GM21367 (cell line): ENCODE results near the gene TOGARAM1.

Experiments
- ATAC-seq: cut with Tn5 transposase; IDR thresholded peaks from one replicate; pipeline ENCODE4 v1.9.1; 2021; ENCODE audit not compliant: unreplicated experiment

Gene TOGARAM1

DNA sequence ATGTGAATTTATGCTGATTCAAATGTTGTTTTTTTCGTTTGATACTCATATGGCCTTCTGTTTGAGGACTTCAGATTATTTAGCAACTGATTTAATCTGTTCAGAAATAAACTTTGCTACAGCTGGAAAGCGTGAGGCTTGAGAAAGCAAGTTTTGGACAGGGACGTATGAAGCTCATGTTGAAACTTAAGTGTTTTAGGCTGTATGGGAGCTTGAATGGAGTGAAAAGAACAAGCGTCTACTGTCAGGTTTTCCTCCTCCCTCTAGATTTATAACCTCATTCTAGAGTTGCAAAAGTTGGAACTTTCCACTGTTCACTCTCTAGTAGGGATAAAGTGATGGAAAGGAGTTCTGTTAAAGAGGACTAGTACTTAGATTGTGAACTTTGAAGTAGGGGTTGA, 123.0 kb downstream of the TOGARAM1 start:
- no peak for ATAC-seq

DNA sequence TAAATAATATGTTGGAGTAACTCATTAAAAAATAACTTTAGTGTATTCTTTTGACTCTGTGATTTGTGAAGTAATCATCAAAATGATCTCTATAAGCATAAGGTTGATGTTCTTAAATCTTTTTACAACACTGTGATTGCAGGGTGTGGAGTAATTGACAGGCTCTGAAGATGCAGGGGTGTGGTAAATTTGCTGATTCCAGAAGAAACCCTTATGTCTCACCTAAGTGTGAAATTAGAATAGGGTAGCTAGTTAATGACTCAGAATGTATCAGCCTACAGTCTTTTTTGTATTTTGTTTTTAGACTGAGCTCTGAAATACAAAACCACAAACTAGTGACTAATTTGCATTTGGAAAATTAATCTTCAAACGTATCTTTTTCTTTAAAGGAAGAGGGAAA, 127.8 kb downstream of the TOGARAM1 start:
- ATAC-seq: peak; percentile 65

DNA sequence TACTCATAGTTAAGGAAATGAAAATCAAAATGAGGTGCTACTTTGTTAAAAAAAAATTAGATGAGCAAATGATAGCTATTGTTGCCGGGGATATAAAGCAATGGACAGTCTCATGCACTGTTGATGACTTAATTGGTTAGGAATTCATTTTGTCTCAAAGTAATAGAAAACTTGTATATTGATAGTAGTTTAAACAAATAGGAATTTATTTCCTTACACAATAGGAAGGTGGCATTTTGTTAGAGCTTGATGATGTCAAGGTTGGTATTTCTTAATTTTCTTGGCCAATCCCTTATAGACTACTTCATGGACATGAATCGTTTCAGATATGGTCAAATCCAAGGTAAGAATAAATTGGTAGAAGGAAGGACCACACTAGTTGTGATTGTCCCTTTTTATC, 129.7 kb downstream of the TOGARAM1 start:
- no peak for ATAC-seq

DNA sequence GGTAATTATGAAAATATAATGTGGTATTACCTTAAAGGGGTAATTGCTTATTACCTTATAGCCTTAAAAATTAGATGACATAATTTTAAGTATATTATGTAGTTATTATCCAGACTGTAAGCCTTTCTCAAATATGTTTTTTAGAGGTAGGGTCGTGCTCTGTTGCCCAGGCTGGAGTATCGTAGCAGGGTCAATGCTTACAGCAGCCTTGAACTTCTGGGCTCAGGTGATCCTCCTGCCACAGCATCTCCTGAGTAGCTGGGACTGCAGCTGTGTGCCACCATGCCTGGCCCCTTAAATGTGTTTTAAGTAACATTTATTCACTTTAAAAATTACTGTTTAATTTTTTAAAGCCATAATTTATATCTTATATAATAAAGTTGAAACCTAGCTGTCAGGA, 132.3 kb downstream of the TOGARAM1 start:
- no peak for ATAC-seq

DNA sequence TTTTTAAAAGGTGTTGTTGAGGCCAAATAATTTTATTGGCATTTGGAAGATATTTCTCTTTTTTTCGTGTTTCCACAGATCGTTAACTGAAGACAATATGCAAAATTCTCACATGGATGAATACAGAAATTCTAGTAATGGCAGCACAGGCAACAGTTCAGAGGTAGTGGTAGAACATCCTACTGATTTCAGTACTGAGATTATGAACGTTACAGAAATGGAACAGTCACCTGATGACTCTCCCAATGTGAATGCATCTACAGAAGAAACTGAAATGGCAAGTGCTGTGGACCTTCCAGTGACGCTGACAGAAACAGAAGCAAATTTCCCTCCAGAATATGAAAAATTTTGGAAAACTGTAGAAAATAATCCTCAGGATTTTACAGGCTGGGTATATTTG, 133.2 kb downstream of the TOGARAM1 start:
- ATAC-seq: no peak

DNA sequence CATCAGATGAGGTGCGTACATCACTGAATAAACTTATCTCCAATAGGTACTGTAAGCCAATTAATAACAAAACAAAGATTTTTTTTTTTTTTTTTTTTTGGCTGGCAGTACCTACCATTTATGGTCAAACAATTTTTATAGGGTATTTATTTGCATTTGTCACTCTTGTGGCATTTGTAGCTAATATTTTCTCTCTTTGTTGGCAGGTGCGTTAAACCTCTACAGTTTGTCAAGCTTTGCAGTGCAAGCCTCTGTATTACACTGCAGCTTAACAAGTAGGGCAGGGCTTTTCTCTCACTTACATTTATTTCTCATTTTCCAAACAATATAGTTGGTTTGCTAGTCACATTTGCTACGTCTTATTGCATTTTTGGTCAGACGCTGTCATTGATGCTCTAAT, 134.2 kb downstream of the TOGARAM1 start:
- no peak for ATAC-seq

DNA sequence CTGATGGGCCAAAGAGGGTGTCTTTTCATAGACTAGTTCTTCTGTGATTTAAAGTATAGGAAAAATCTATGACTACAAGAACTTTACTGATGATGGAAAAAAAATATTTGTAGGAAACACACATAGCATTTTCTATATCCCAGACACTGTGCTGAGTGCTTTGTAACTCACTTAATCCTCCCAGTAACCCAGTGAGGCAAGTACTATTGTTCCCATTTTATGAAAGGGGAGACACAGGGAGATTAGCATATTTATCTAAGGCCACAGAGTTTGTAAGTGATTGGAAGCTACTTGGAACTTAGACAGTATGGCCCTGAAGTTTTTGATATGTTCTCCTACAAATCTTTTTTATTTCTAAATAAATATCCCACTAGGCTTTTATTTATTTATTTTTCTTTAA, 141.8 kb downstream of the TOGARAM1 start:
- ATAC-seq: no peak

DNA sequence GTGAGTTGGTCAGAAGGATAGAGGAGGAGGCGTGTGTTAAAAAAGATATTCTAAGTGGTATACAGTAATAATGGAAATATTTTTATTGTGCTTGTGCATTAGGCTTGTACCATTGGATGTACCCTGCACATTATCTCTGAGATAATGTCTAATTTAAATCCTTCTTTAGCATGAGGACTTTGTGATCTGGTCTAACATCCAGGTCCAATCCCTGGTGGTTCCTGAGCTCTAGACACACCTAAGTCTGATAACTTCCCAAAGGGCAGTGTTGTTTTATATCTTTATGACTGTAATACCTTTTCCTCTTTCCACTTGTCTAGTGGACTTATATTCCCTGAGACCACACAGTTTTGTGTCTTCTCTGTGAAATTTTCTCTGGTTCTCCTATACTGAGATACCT, 142.6 kb downstream of the TOGARAM1 start:
- no peak for ATAC-seq

DNA sequence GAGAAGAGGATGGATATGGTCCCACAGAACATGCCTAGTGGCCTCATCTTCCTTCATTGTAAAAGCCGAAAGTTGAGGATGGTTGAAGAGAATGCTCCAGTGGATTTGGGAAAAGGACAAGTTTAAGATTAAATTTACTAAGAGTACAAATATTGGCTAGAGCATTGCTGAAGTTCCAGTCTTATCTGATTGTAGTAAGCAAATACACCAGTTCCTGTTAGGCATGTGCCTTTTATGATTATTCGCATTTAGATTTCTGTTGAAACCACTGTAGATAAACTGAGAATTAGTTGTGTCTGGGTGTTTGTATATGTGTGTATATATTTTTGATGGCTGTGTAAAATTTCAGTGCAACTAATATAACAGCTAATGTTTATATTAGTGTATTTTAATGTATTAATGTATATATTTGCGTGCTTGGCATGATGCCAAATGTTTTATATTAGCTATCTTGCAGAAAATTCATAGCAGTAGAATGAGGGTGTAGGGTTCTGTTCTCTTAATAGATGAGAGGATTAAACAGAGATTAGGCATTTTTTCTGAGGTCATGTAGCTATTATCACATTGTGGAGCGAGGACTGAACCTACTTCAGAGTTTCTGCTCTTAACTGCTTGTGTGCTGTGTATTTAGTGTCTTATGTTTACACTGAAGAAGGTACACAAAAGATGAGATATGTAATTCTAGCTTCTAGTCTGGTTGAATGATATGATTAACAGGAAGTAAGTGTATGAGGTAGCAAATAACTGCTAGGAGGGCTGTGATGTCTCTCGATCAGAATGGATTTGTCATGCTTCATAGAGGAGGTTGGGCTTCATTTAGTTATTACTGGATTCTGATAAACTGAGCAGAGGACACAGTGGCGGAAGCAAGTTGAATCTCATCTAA, 151.1 kb downstream of the TOGARAM1 start:
- ATAC-seq: no peak

DNA sequence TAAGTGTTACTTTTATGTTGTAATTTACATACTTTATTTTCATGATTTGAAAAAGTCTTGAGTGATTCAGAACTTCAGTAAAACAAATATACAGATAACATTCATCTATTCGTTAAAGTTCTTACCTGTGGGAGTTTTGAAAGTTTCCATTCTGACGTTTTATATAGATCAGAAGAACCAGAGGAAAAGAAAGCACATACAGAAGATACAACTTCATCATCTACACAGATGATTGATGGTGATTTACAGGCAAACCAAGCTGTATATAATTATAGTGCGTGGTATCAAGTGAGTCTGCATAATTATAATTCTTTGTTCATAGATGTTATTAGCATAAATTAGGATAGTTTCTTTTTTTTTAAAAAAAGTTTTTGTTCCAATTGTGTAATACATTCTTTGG, 152.3 kb downstream of the TOGARAM1 start:
- no peak for ATAC-seq

DNA sequence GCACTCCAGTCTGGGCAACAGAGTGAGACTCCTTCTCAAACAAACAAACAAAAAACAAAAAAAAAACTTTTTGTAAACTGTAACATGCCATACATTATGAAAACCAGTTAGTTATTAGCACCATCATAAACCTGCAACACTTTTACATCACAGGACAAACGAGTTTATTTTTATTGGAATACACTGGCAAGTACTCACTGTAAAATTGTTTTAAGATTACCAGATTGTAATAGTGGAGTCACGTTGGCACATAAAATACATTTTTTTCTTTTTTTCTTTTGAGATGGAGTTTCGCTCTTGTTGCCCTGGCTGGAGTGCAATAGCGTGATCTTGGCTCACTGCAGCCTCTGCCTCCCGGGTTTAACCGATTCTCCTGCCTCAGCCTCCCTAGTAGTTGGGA, 156.6 kb downstream of the TOGARAM1 start:
- ATAC-seq: no peak

DNA sequence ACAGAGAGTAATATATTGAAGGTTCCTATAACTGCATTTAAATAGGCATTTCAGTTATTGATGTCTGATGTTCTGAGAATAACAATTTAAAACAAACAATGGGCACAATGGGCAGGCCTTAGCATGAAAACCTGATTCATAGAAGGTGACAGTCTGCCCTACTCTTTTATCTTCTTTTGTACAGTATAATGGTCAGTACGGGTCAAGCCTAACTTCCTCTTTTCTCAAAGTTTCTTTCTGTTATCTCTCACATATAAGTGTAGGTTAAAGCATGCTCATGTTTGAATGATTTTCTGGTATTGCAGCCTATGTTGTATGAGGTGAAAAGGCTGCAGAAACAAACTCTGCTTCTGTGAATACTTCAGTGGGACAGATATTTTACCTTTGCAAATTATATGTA, 158.1 kb downstream of the TOGARAM1 start:
- no peak for ATAC-seq

DNA sequence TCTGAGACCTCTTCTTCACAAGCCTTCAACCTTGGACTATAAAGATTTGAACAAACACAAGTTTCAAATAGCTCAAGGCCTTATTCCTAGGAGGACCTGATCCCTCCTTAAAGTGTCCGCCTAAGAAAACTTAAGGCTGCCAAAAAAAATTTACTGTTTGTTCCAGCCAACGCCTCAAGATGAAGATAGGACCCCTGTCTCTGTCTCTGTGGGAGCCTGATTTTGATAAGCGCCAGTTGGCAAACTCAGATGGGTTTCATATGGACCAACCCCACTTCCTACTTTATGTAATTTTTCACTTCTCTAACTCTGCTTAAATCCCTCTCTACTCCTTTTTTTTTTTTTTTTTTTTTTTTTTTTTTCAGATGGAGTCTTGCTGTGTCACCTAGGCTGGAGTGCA, 161.3 kb downstream of the TOGARAM1 start:
- ATAC-seq: no peak
